Liver (tissue), 9 donors: ENCODE measurements around the gene PES1. TPM values are rescaled to one million over a fixed set of nuclear protein-coding genes. Genes with fewer than 3 reads are reported as not detected.

Experiments used
- DNase-seq: peaks from one replicate; pipeline ENCODE4 v3.0.0-alpha.2; 2017; ENCODE audit warnings: low spot score
- H3K27ac ChIP-seq, 2 donors: one replicate each; pipeline ENCODE4 v1.7.0; 2013; ENCODE audit warnings: inconsistent platforms in 2 of 2, low read length in 2 of 2, control low read depth in 1 of 2, low read depth in 1 of 2, mild to moderate bottlenecking in 1 of 2
- H3K27me3 ChIP-seq, 4 donors: one replicate each; pipeline versions ENCODE4 v1.6.1 to v1.7.0; 2013; ENCODE audit warnings: low read length in 3 of 4, inconsistent platforms in 1 of 4, mild to moderate bottlenecking in 1 of 4, moderate library complexity in 1 of 4; ENCODE audit not compliant: control insufficient read depth in 4 of 4, insufficient read depth in 4 of 4
- H3K36me3 ChIP-seq, 4 donors: one replicate each; pipeline versions ENCODE4 v1.6.1 to v1.7.0; 2013; ENCODE audit warnings: low read length in 3 of 4, mild to moderate bottlenecking in 3 of 4, low read depth in 1 of 4, moderate library complexity in 1 of 4; ENCODE audit not compliant: control insufficient read depth in 4 of 4, insufficient read depth in 3 of 4
- H3K4me1 ChIP-seq, 4 donors: one replicate each; pipeline versions ENCODE4 v1.6.1 to v1.7.0; 2013; ENCODE audit warnings: low read length in 3 of 4, mild to moderate bottlenecking in 3 of 4, moderate library complexity in 1 of 4; ENCODE audit not compliant: control insufficient read depth in 4 of 4, insufficient read depth in 4 of 4
- H3K4me3 ChIP-seq, 3 donors: one replicate each; pipeline versions ENCODE4 v1.6.1 to v1.7.0; 2013; ENCODE audit warnings: low read length in 3 of 3, control low read depth in 1 of 3, low read depth in 1 of 3, mild to moderate bottlenecking in 1 of 3
- H3K9ac ChIP-seq, 2 donors: one replicate each; pipeline ENCODE4 v1.7.0; 2013; ENCODE audit warnings: low read length in 2 of 2, mild to moderate bottlenecking in 2 of 2, moderate library complexity in 2 of 2, control low read depth in 1 of 2, low read depth in 1 of 2
- H3K9me3 ChIP-seq, 4 donors: one replicate each; pipeline versions ENCODE4 v1.6.1 to v1.7.0; 2013; ENCODE audit warnings: low read length in 3 of 4; ENCODE audit not compliant: control insufficient read depth in 4 of 4
- EGR1 ChIP-seq, 2 donors: IDR thresholded peaks; 2 replicates each; pipeline ENCODE4 v1.6.1; 2016 to 2018; ENCODE audit warnings: antibody characterized with exemption in 2 of 2, low read depth in 2 of 2
- FOXA1 ChIP-seq: IDR thresholded peaks from 2 replicates; pipeline ENCODE4 v1.6.1; 2016; ENCODE audit warnings: antibody characterized with exemption
- FOXA2 ChIP-seq: IDR thresholded peaks from 2 replicates; pipeline ENCODE4 v1.6.1; 2016; ENCODE audit warnings: antibody characterized with exemption
- GABPA ChIP-seq, 2 donors: IDR thresholded peaks in 1 of 2; conservative IDR thresholded peaks in 1 of 2; 2 replicates each; pipeline ENCODE4 v1.6.1; 2016; ENCODE audit warnings: antibody characterized with exemption in 2 of 2, mild to moderate bottlenecking in 1 of 2, moderate library complexity in 1 of 2
- HNF4A ChIP-seq, 2 donors: conservative IDR thresholded peaks; 2 replicates each; pipeline ENCODE4 v1.6.1; 2016; ENCODE audit warnings: antibody characterized with exemption in 2 of 2, mild to moderate bottlenecking in 2 of 2
- HNF4G ChIP-seq: IDR thresholded peaks from 2 replicates; pipeline ENCODE4 v1.6.1; 2016; ENCODE audit warnings: antibody characterized with exemption
- JUND ChIP-seq, 2 donors: IDR thresholded peaks; 2 replicates each; pipeline ENCODE4 v1.6.1; 2016; ENCODE audit warnings: antibody characterized with exemption in 2 of 2
- NR2F2 ChIP-seq: IDR thresholded peaks from 2 replicates; pipeline ENCODE4 v1.6.1; 2016; ENCODE audit warnings: antibody characterized with exemption
- RAD21 ChIP-seq, 2 donors: IDR thresholded peaks; 2 replicates each; pipeline ENCODE4 v1.6.1; 2016; ENCODE audit warnings: antibody characterized with exemption in 2 of 2, mild to moderate bottlenecking in 2 of 2
- RXRA ChIP-seq, 2 donors: IDR thresholded peaks; 2 replicates each; pipeline ENCODE4 v1.6.1; 2017 to 2018; ENCODE audit warnings: antibody characterized with exemption in 2 of 2, mild to moderate bottlenecking in 1 of 2
- SP1 ChIP-seq: IDR thresholded peaks from 2 replicates; pipeline ENCODE4 v1.6.1; 2018; ENCODE audit warnings: antibody characterized with exemption, mild to moderate bottlenecking
- TAF1 ChIP-seq: conservative IDR thresholded peaks from 2 replicates; pipeline ENCODE4 v1.6.1; 2016; ENCODE audit warnings: antibody characterized with exemption, mild to moderate bottlenecking
- YY1 ChIP-seq: IDR thresholded peaks from 2 replicates; pipeline ENCODE4 v1.6.1; 2016; ENCODE audit warnings: antibody characterized with exemption, mild to moderate bottlenecking
- WGBS: extraction: QIAGEN DNeasy Blood & Tissue Kit; methylation state at CpG from one replicate; pipeline ENCODE4 v1.1.7; 2013; 5-methylcytosine and 5-hydroxymethylcytosine counted together
- polyA plus RNA-seq, 2 donors: library from polyadenylated mRNA; stranded (reverse) in 1 of 2; unstranded in 1 of 2; fragments of 200-250 nt in 1 of 2; fragments of >200 nt in 1 of 2; fragmentation: Nextera tagmentation in 1 of 2; extraction: Ambion mirVana in 1 of 2; gene quantifications; one replicate each; pipeline versions ENCODE4 v1.2.1 to v1.2.3, GENCODE V29; 2013 to 2015
- total RNA-seq, 2 donors: library from RNA; depleted of rRNA; stranded (reverse); fragments of >200 nt; gene quantifications; one replicate each; pipeline ENCODE4 v1.2.3, GENCODE V29; 2014
- TF ChIP-seq, protein P1 (sequence below): fragments of 150-350 bp; IDR thresholded peaks from 2 replicates; pipeline ENCODE4 v1.5.1; 2017; ENCODE audit warnings: improper control_type of control experiment, low read depth, low read length; ENCODE audit not compliant: missing input control
- TF ChIP-seq, protein P2 (sequence below): IDR thresholded peaks from 2 replicates; pipeline ENCODE4 v1.6.1; 2016; ENCODE audit warnings: antibody characterized with exemption
- TF ChIP-seq, protein P3 (sequence below): IDR thresholded peaks from 2 replicates; pipeline ENCODE4 v1.6.1; 2016; ENCODE audit warnings: antibody characterized with exemption
- TF ChIP-seq, protein P4 (sequence below): IDR thresholded peaks from 2 replicates; pipeline ENCODE4 v1.6.1; 2016; ENCODE audit warnings: antibody characterized with exemption, mild to moderate bottlenecking
- TF ChIP-seq, protein P5 (sequence below): IDR thresholded peaks from 2 replicates; pipeline ENCODE4 v1.6.1; 2016; ENCODE audit warnings: antibody characterized with exemption
- donor health status: healthy.
- donor health status: healthy.
- donor health status: healthy.
- donor health status: healthy.
- donor health status: healthy.

Gene PES1
- total and polyA plus RNA-seq, 4 donors, result 20.0 to 33.1 (median 22.3) TPM

DNA sequence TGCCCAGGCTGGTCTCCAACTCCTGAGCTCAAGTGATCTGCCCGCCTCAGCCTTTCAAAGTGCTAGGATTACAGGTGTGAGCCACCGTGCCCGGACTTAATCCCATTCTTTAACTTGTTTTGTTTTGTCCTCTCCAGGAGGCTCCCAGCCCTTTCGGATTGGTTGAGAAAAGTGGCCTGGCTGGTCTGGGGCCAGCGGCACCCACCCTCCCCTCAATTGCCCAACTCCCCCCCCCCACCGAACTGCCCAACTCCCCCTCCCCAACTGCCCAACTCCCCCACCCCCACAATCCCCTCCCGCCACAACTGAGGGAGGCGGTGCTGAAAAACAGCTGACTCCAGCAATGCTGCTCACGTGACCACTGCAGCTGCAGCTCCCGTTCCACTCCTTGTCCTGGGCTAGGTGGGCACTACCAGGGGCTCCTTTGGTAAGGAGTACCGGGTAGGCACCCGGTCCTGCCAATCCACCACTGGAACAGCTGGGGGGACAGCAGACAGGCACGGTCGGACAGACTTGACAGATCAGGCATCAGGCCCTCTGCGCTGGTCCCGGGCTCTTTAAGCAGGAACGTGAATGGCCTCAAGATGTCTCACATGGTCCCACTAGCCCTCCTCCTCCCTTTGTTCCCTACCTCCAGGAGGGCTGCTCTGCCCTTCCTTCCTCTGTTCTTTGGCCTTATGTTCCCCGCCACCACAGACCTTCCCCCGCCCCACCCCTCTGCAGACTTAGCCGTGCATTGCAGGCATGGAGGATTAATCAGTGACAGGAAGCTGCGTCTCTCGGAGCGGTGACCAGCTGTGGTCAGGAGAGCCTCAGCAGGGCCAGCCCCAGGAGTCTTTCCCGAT is 15.0 kb upstream of the PES1 start, which contains the start of gene TCN2:
TCN2 (plus strand) TSS at position 720 of the 845 bp plus-strand sequence. CDS start 158 bp downstream, outside the sequence.
- Histone ChIP-seq H3K9ac (peak within 1 kb of the TSS; percentile 22 to 39), H3K4me3 (peak within 1 kb of the TSS; percentile 75 to 84 (median 79)), H3K36me3 (no peaks in the 10 kb centered on the region), H3K27ac (peak within 1 kb of the TSS; percentile 40 to 42), H3K9me3 (no peaks in the 10 kb centered on the region), H3K4me1 (peaks cover 3 to 28% (median 16%) of the 10 kb centered on the region in 4 donors), H3K27me3 (no peaks in the 10 kb centered on the region)
- 1% methylated on average over 24 of the region's 24 CpGs for WGBS
- DNase-seq, result peak; percentile 68
- TF ChIP-seq FOXA1 (no peak), YY1 (peak; percentile 14), NR2F2 (peak; percentile 95), FOXA2 (no peak), RXRA (IDR thresholded peaks at IDR 0.05) (peak in 1 of 2 donors; percentile 10), GABPA (IDR thresholded peaks at IDR 0.05 in 1 of 2, conservative IDR thresholded peaks at IDR 0.05 in 1 of 2) (no peak), HNF4A (conservative IDR thresholded peaks at IDR 0.05) (no peak), EGR1 (IDR thresholded peaks at IDR 0.05; ENCODE audit: low read depth in 2 of 2) (no peak), SP1 (peak; percentile 44), JUND (IDR thresholded peaks at IDR 0.05) (no peak), TAF1 (no peak), HNF4G (no peak), RAD21 (IDR thresholded peaks at IDR 0.05) (no peak)
- TF ChIP-seq, protein P1, sequence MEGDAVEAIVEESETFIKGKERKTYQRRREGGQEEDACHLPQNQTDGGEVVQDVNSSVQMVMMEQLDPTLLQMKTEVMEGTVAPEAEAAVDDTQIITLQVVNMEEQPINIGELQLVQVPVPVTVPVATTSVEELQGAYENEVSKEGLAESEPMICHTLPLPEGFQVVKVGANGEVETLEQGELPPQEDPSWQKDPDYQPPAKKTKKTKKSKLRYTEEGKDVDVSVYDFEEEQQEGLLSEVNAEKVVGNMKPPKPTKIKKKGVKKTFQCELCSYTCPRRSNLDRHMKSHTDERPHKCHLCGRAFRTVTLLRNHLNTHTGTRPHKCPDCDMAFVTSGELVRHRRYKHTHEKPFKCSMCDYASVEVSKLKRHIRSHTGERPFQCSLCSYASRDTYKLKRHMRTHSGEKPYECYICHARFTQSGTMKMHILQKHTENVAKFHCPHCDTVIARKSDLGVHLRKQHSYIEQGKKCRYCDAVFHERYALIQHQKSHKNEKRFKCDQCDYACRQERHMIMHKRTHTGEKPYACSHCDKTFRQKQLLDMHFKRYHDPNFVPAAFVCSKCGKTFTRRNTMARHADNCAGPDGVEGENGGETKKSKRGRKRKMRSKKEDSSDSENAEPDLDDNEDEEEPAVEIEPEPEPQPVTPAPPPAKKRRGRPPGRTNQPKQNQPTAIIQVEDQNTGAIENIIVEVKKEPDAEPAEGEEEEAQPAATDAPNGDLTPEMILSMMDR, result no peak
- TF ChIP-seq, protein P2, sequence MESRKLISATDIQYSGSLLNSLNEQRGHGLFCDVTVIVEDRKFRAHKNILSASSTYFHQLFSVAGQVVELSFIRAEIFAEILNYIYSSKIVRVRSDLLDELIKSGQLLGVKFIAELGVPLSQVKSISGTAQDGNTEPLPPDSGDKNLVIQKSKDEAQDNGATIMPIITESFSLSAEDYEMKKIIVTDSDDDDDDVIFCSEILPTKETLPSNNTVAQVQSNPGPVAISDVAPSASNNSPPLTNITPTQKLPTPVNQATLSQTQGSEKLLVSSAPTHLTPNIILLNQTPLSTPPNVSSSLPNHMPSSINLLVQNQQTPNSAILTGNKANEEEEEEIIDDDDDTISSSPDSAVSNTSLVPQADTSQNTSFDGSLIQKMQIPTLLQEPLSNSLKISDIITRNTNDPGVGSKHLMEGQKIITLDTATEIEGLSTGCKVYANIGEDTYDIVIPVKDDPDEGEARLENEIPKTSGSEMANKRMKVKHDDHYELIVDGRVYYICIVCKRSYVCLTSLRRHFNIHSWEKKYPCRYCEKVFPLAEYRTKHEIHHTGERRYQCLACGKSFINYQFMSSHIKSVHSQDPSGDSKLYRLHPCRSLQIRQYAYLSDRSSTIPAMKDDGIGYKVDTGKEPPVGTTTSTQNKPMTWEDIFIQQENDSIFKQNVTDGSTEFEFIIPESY, result no peak
- TF ChIP-seq, protein P3, sequence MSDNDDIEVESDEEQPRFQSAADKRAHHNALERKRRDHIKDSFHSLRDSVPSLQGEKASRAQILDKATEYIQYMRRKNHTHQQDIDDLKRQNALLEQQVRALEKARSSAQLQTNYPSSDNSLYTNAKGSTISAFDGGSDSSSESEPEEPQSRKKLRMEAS, result no peak
- TF ChIP-seq, protein P4, sequence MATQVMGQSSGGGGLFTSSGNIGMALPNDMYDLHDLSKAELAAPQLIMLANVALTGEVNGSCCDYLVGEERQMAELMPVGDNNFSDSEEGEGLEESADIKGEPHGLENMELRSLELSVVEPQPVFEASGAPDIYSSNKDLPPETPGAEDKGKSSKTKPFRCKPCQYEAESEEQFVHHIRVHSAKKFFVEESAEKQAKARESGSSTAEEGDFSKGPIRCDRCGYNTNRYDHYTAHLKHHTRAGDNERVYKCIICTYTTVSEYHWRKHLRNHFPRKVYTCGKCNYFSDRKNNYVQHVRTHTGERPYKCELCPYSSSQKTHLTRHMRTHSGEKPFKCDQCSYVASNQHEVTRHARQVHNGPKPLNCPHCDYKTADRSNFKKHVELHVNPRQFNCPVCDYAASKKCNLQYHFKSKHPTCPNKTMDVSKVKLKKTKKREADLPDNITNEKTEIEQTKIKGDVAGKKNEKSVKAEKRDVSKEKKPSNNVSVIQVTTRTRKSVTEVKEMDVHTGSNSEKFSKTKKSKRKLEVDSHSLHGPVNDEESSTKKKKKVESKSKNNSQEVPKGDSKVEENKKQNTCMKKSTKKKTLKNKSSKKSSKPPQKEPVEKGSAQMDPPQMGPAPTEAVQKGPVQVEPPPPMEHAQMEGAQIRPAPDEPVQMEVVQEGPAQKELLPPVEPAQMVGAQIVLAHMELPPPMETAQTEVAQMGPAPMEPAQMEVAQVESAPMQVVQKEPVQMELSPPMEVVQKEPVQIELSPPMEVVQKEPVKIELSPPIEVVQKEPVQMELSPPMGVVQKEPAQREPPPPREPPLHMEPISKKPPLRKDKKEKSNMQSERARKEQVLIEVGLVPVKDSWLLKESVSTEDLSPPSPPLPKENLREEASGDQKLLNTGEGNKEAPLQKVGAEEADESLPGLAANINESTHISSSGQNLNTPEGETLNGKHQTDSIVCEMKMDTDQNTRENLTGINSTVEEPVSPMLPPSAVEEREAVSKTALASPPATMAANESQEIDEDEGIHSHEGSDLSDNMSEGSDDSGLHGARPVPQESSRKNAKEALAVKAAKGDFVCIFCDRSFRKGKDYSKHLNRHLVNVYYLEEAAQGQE, result peak; percentile 26
- TF ChIP-seq, protein P5, sequence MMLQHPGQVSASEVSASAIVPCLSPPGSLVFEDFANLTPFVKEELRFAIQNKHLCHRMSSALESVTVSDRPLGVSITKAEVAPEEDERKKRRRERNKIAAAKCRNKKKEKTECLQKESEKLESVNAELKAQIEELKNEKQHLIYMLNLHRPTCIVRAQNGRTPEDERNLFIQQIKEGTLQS, result no peak
